Lower leg skin (tissue), 4 donors: ENCODE results near the gene SYCE3. TPM values are rescaled to one million over a fixed set of nuclear protein-coding genes. Genes with fewer than 3 reads are reported as not detected.

Experiments used
- DNase-seq, 2 donors: peaks; one replicate each; pipeline ENCODE4 v3.0.0-alpha.2; 2019; ENCODE audit warnings: low spot score in 2 of 2
- H3K4me3 ChIP-seq: fragments of 200-600 bp; sonication (generic); 2 replicates; pipeline ENCODE4 v1.5.1; 2017; ENCODE audit warnings: mild to moderate bottlenecking, low read depth; ENCODE audit not compliant: poor library complexity, severe bottlenecking
- CTCF ChIP-seq, 3 donors: fragments of 450-650 bp; IDR thresholded peaks; one replicate each; pipeline ENCODE4 v1.5.1; 2016; ENCODE audit warnings: antibody characterized with exemption in 3 of 3, mild to moderate bottlenecking in 3 of 3, moderate library complexity in 2 of 3
- POLR2A ChIP-seq, 2 donors: fragments of 450-650 bp; IDR thresholded peaks; one replicate each; pipeline ENCODE4 v1.6.1; 2016 to 2017; ENCODE audit warnings: antibody characterized with exemption in 2 of 2, mild to moderate bottlenecking in 1 of 2, moderate library complexity in 1 of 2
- WGBS, 2 donors: methylation state at CpG; one replicate each; pipeline ENCODE4 v1.1.5; 2018; 5-methylcytosine and 5-hydroxymethylcytosine counted together
- intact Hi-C: fragments of 100-400 bp; cut with DNase I; formaldehyde crosslinking; loops from one replicate; pipeline ENCODE4 v1.15.0; 2023; ENCODE audit warnings: low total_unique reads
- total RNA-seq, 4 donors: library from RNA; depleted of rRNA; stranded (reverse); fragments of >200 nt; gene quantifications; one replicate each; pipeline ENCODE4 v1.1.0, GENCODE V29; 2016

SYCE3 gene
- total RNA-seq, 4 donors from 2014 or later: not detected

- TF ChIP-seq POLR2A (IDR thresholded peaks at IDR 0.05) (no peak), CTCF (IDR thresholded peaks at IDR 0.05) (no peak)
- DNase-seq: no peak
- intact Hi-C loops: no loop called here
- no peak overlapping the region for H3K4me3 ChIP-seq
- WGBS, 2 donors: 54 to 61% methylated on average over 11 to 12 of the region's 12 CpGs
Measured at GRCh38 chr22:50601669-50602337, 39.1 kb upstream of the SYCE3 start.

- WGBS, 2 donors: 14 to 22% methylated on average over 23 to 34 of the region's 52 CpGs
- H3K4me3 ChIP-seq: no peak overlapping the region
- intact Hi-C loops: no loop called here
- TF ChIP-seq POLR2A (IDR thresholded peaks at IDR 0.05): no peak
- TF ChIP-seq CTCF (IDR thresholded peaks at IDR 0.05): no peak
- DNase-seq: no peak
Measured at GRCh38 chr22:50600967-50601668, 38.4 kb upstream of the SYCE3 start.

- WGBS, 2 donors: 0% methylated on average over 34 of the region's 61 CpGs; no CpG with 5 or more reads in 1 of the 2 donors
- H3K4me3 ChIP-seq: no peak within 1 kb of the TSS
- intact Hi-C loops: no loop called here
- DNase-seq: no peak
- TF ChIP-seq CTCF (IDR thresholded peaks at IDR 0.05) (no peak), POLR2A (IDR thresholded peaks at IDR 0.05) (no peak)
Measured at GRCh38 chr22:50600538-50600937, 37.8 kb upstream of the SYCE3 start, which contains the start of gene MAPK8IP2. MAPK8IP2 (plus strand) TSS chr22:50600793; CDS start chr22:50600819, 26 bp downstream.

- no peak for DNase-seq
- intact Hi-C loops: no loop called here
- H3K4me3 ChIP-seq: no peak overlapping the region
- TF ChIP-seq CTCF (IDR thresholded peaks at IDR 0.05): no peak
- TF ChIP-seq POLR2A (IDR thresholded peaks at IDR 0.05): no peak
- 26 to 27% methylated on average over 29 to 31 of the region's 52 CpGs for WGBS, 2 donors
Measured at GRCh38 chr22:50599816-50600455, 37.2 kb upstream of the SYCE3 start.

GRCh38 chr22:50597097-50597496, 34.4 kb upstream of the SYCE3 start:
- H3K4me3 ChIP-seq: no peak overlapping the region
- 94 to 99% methylated on average over 5 of the region's 5 CpGs for WGBS, 2 donors
- intact Hi-C loops: no loop called here
- DNase-seq: no peak
- no peak for TF ChIP-seq POLR2A (IDR thresholded peaks at IDR 0.05)
- no peak for TF ChIP-seq CTCF (IDR thresholded peaks at IDR 0.05)
